Measurements from ENCODE around the gene ACAD10. TPM values are rescaled to one million over a fixed set of nuclear protein-coding genes. Genes with fewer than 3 reads are reported as not detected.
A peak's percentile ranks its signal among the peaks of the same experiment; 100 is the strongest.

ACAD10 gene
- total and polyA plus RNA-seq, 10 of the 15 experiments (the other 5 are each of a cell fraction or from before 2014, with no cell fraction given): 2.9 to 21.9 (median 17.5) TPM

GRCh38 chr12:111730420-111730819 is 44.6 kb downstream of the ACAD10 start:
- H3K9me3 ChIP-seq (replicated peaks; ENCODE audit: control insufficient read depth, insufficient read depth, low read length): no peaks in the 10 kb centered on the region
- no peak for ATAC-seq
- no peaks in the 10 kb centered on the region for H3K27me3 ChIP-seq (replicated peaks in 1 of 2; ENCODE audit: control insufficient read depth in 2 of 2, insufficient read depth in 2 of 2, low read length in 1 of 2)
- H2AFZ ChIP-seq (ENCODE audit: control insufficient read depth, low read depth, low read length): peak overlapping the region; percentile 59
- H3K4me3 ChIP-seq: no peak overlapping the region
- no peak for DNase-seq (ENCODE audit: low read depth, low spot score)
- H3K4me2 ChIP-seq (ENCODE audit: control insufficient read depth, insufficient read depth): no peak overlapping the region
- H3K27ac ChIP-seq (ENCODE audit: control insufficient read depth, insufficient read depth): no peak overlapping the region
- in situ Hi-C loops (cut with MboI): no loop called here
- RAD21 ChIA-PET (ENCODE audit: unreplicated experiment): no interaction called here
- POLR2A ChIA-PET: no interaction called here
- no TSS peak for BruUV-seq (replicated peaks)
- H3K9ac ChIP-seq (ENCODE audit: control insufficient read depth, insufficient read depth, low read length): no peak overlapping the region
- intact Hi-C loops (cut with micrococcal nuclease; ENCODE audit: unreplicated experiment): no loop called here
- H3K4me1 ChIP-seq (ENCODE audit: control insufficient read depth, insufficient read depth, low read length): no peaks in the 10 kb centered on the region
- H3K79me2 ChIP-seq (ENCODE audit: control insufficient read depth, insufficient read depth, low read length): no peaks in the 10 kb centered on the region
- SMC1A ChIA-PET (ENCODE audit: uncharacterized antibody, unreplicated experiment): no interaction called here
- H4K20me1 ChIP-seq (ENCODE audit: control insufficient read depth, insufficient read depth): no peaks in the 10 kb centered on the region
- H3K36me3 ChIP-seq (ENCODE audit: control insufficient read depth in 2 of 2, insufficient read depth in 2 of 2, low read length in 1 of 2): peaks cover 0 to 3% of the 10 kb centered on the region in 2 experiments; a peak in 1 of 4 replicates
- FAIRE-seq: no peak
- CTCF ChIA-PET: interaction anchor here (0.6 to 0.9 kb wide), 2 partner anchors 14 to 451 kb away, joined by 3 read pairs; no protein-coding TSS in a partner anchor
- WGBS (ENCODE audit: insufficient coverage, insufficient replicate concordance, low lambda C conversion rate, missing lambda C conversion rate): 8% methylated on average over 6 of the region's 9 CpGs
- TF ChIP-seq SMAD5 (IDR thresholded peaks at IDR 0.05; ENCODE audit: low read depth) (no peak), SRF (IDR thresholded peaks at IDR 0.05; ENCODE audit: low read depth in 2 of 2, low read length in 2 of 2) (peak; percentile 47 to 81; a peak in 3 of 4 replicates), MTA3 (IDR thresholded peaks at IDR 0.05; ENCODE audit: borderline replicate concordance, low read length) (no peak), IKZF2 (IDR thresholded peaks at IDR 0.05) (no peak), ZNF217 (IDR thresholded peaks at IDR 0.05) (no peak)

- TF ChIP-seq ZNF384 (IDR thresholded peaks at IDR 0.05; ENCODE audit: borderline replicate concordance, low read depth, low read length) (no peak), MYC (IDR thresholded peaks at IDR 0.05; ENCODE audit: insufficient read depth, insufficient read length, insufficient replicate concordance, low read length, severe bottlenecking) (no peak), CHD2 (IDR thresholded peaks at IDR 0.05; ENCODE audit: borderline replicate concordance, low read depth, low read length) (no peak), PAX8 (IDR thresholded peaks at IDR 0.05) (no peak), CREM (IDR thresholded peaks at IDR 0.05; ENCODE audit: low read depth) (no peak), ZBTB33 (IDR thresholded peaks at IDR 0.05) (no peak), KLF5 (IDR thresholded peaks at IDR 0.05; ENCODE audit: partially characterized antibody) (no peak), NBN (IDR thresholded peaks at IDR 0.05) (no peak), POLR2AphosphoS5 (IDR thresholded peaks at IDR 0.05; ENCODE audit: low read length) (no peak), ELK1 (IDR thresholded peaks at IDR 0.05; ENCODE audit: low read depth, low read length) (no peak), IKZF1 (conservative IDR thresholded peaks at IDR 0.05) (no peak)
- DNase-seq (ENCODE audit: low read depth, low spot score) (no peak), ATAC-seq (no peak), FAIRE-seq (no peak)
- no peaks in the 10 kb centered on the region for H4K20me1 ChIP-seq (ENCODE audit: control insufficient read depth, insufficient read depth)
- no peaks in the 10 kb centered on the region for H3K79me2 ChIP-seq (ENCODE audit: control insufficient read depth, insufficient read depth, low read length)
- ChIA-PET RAD21 (ENCODE audit: unreplicated experiment) (no interaction called here), CTCF (no interaction called here), SMC1A (ENCODE audit: uncharacterized antibody, unreplicated experiment) (no interaction called here), POLR2A (no interaction called here)
- peaks cover 0 to 6% of the 10 kb centered on the region in 2 experiments; a peak in 2 of 4 replicates for H3K36me3 ChIP-seq (ENCODE audit: control insufficient read depth in 2 of 2, insufficient read depth in 2 of 2, low read length in 1 of 2)
- H3K9ac ChIP-seq (ENCODE audit: control insufficient read depth, insufficient read depth, low read length): no peak overlapping the region
- no peak overlapping the region for H3K27ac ChIP-seq (ENCODE audit: control insufficient read depth, insufficient read depth)
- no peak overlapping the region for H3K4me3 ChIP-seq
- 79% methylated on average over 4 of the region's 4 CpGs for WGBS (ENCODE audit: insufficient coverage, insufficient replicate concordance, low lambda C conversion rate, missing lambda C conversion rate)
- no TSS peak for BruUV-seq (replicated peaks)
- no peak overlapping the region for H3K4me2 ChIP-seq (ENCODE audit: control insufficient read depth, insufficient read depth)
- no peak overlapping the region for H2AFZ ChIP-seq (ENCODE audit: control insufficient read depth, low read depth, low read length)
- no peaks in the 10 kb centered on the region for H3K9me3 ChIP-seq (replicated peaks; ENCODE audit: control insufficient read depth, insufficient read depth, low read length)
- in situ Hi-C loops (cut with MboI): no loop called here
- intact Hi-C loops (cut with micrococcal nuclease; ENCODE audit: unreplicated experiment): no loop called here
- H3K27me3 ChIP-seq (replicated peaks in 1 of 2; ENCODE audit: control insufficient read depth in 2 of 2, insufficient read depth in 2 of 2, low read length in 1 of 2): no peaks in the 10 kb centered on the region
- no peaks in the 10 kb centered on the region for H3K4me1 ChIP-seq (ENCODE audit: control insufficient read depth, insufficient read depth, low read length)
Observed at GRCh38 chr12:111732786-111733185, 46.9 kb downstream of the ACAD10 start.
